ENCODE results near the gene CD44. TPM values are rescaled to one million over a fixed set of nuclear protein-coding genes. Genes with fewer than 3 reads are reported as not detected.

The CD44 gene
- total RNA-seq, 1 experiment from 2014 or later: 6.1 TPM

GRCh38 chr11:35102267-35102666, 36.7 kb upstream of the CD44 start:
- Histone ChIP-seq H4K8ac (replicated peaks; ENCODE audit: insufficient read length, low read depth, low read length) (no peak overlapping the region), H3K23me2 (ENCODE audit: insufficient read length, low read depth, low read length, poor library complexity, severe bottlenecking) (no peaks in the 10 kb centered on the region), H3T11ph (ENCODE audit: low read length) (no peak overlapping the region), H2AFZ (ENCODE audit: low read length) (no peak overlapping the region), H3K18ac (ENCODE audit: insufficient read length, low read depth, low read length) (no peak overlapping the region), H2BK15ac (ENCODE audit: low read depth, low read length) (no peak overlapping the region), H2BK5ac (ENCODE audit: insufficient read length, low read length) (no peak overlapping the region), H3K4ac (ENCODE audit: low read depth, low read length) (no peak overlapping the region), H3K4me2 (ENCODE audit: insufficient read depth, insufficient read length, low read length) (no peak overlapping the region), H3K14ac (ENCODE audit: insufficient read depth, low read length) (no peak overlapping the region), H3K79me2 (ENCODE audit: insufficient read depth, low read length) (no peaks in the 10 kb centered on the region), H4K5ac (ENCODE audit: insufficient read length, low read depth, low read length) (no peak overlapping the region), H2BK120ac (ENCODE audit: low read depth, low read length, poor library complexity, severe bottlenecking) (no peak overlapping the region), H2BK20ac (ENCODE audit: low read depth, low read length, poor library complexity, severe bottlenecking) (no peak overlapping the region), H3K23ac (ENCODE audit: insufficient read length, low read depth, low read length) (no peak overlapping the region), H2BK12ac (ENCODE audit: insufficient read length, low read depth, low read length) (no peak overlapping the region), H3K27ac (ENCODE audit: insufficient read length, low read depth, low read length) (no peak overlapping the region), H3K79me1 (ENCODE audit: insufficient read depth, low read depth, low read length, poor library complexity, severe bottlenecking) (no peaks in the 10 kb centered on the region), H4K20me1 (ENCODE audit: control insufficient read depth, insufficient read depth, insufficient read length) (no peaks in the 10 kb centered on the region), H4K91ac (ENCODE audit: insufficient read length, low read depth, low read length) (no peak overlapping the region), H3K9me3 (ENCODE audit: control insufficient read depth, low read depth, low read length) (no peaks in the 10 kb centered on the region), H3K4me1 (ENCODE audit: insufficient read depth, low read length) (no peaks in the 10 kb centered on the region), H2AK5ac (ENCODE audit: insufficient read length, low read length) (no peak overlapping the region), H3K56ac (ENCODE audit: insufficient read length, low read depth, low read length) (no peak overlapping the region), H3K27me3 (ENCODE audit: insufficient read depth, low read length) (no peaks in the 10 kb centered on the region), H3K9ac (ENCODE audit: extremely low read depth, insufficient read length, low read length) (no peak overlapping the region)
- WGBS (ENCODE audit: extremely low coverage, insufficient read length, low lambda C conversion rate): no CpG with 5 or more reads among the region's 2 CpGs
- H3K36me3 Mint-ChIP-seq (ENCODE audit: insufficient read depth in 1 of 3, low read depth in 3 of 3): no peaks in the 10 kb centered on the region
- DNase-seq: no peak
- H3K27me3 Mint-ChIP-seq (ENCODE audit: low read depth): peaks cover 1% of the 10 kb centered on the region
- H3K9me3 Mint-ChIP-seq: no peaks in the 10 kb centered on the region
- no peak for TF ChIP-seq CTCF (conservative IDR thresholded peaks at IDR 0.05)
- H3K4me3 Mint-ChIP-seq: no peak overlapping the region
- no peaks in the 10 kb centered on the region for H3K4me1 Mint-ChIP-seq
- H3K27ac Mint-ChIP-seq: no peak overlapping the region
